Measurements from ENCODE around the gene ZNF775. TPM values are rescaled to one million over a fixed set of nuclear protein-coding genes. Genes with fewer than 3 reads are reported as not detected.

ZNF775 gene
- total and polyA plus RNA-seq, 2 of the 13 experiments (the other 11 are each of a cell fraction or from before 2014, with no cell fraction given): 3.1 to 3.2 TPM

GRCh38 chr7:150340024-150340749 lies 38.9 kb upstream of the ZNF775 start (continued):
- TF ChIP-seq, protein P1, sequence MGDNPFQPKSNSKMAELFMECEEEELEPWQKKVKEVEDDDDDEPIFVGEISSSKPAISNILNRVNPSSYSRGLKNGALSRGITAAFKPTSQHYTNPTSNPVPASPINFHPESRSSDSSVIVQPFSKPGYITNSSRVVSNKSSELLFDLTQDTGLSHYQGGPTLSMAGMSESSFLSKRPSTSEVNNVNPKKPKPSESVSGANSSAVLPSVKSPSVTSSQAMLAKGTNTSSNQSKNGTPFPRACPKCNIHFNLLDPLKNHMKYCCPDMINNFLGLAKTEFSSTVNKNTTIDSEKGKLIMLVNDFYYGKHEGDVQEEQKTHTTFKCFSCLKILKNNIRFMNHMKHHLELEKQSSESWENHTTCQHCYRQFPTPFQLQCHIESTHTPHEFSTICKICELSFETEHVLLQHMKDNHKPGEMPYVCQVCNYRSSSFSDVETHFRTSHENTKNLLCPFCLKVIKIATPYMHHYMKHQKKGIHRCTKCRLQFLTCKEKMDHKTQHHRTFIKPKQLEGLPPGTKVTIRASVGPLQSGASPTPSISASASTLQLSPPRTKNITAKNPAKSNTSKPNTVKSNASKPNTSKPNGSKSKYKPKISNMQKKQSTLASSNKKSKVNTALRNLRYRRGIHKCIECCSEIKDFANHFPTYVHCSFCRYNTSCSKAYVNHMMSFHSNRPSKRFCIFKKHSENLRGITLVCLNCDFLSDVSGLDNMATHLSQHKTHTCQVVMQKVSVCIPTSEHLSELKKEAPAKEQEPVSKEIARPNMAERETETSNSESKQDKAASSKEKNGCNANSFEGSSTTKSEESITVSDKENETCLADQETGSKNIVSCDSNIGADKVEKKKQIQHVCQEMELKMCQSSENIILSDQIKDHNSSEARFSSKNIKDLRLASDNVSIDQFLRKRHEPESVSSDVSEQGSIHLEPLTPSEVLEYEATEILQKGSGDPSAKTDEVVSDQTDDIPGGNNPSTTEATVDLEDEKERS (CRISPR knock-in tag; IDR thresholded peaks at IDR 0.05): no peak
- no peak for TF ChIP-seq ZNF724P (CRISPR knock-in tag; IDR thresholded peaks at IDR 0.05; ENCODE audit: borderline replicate concordance)
- TF ChIP-seq, protein P2, sequence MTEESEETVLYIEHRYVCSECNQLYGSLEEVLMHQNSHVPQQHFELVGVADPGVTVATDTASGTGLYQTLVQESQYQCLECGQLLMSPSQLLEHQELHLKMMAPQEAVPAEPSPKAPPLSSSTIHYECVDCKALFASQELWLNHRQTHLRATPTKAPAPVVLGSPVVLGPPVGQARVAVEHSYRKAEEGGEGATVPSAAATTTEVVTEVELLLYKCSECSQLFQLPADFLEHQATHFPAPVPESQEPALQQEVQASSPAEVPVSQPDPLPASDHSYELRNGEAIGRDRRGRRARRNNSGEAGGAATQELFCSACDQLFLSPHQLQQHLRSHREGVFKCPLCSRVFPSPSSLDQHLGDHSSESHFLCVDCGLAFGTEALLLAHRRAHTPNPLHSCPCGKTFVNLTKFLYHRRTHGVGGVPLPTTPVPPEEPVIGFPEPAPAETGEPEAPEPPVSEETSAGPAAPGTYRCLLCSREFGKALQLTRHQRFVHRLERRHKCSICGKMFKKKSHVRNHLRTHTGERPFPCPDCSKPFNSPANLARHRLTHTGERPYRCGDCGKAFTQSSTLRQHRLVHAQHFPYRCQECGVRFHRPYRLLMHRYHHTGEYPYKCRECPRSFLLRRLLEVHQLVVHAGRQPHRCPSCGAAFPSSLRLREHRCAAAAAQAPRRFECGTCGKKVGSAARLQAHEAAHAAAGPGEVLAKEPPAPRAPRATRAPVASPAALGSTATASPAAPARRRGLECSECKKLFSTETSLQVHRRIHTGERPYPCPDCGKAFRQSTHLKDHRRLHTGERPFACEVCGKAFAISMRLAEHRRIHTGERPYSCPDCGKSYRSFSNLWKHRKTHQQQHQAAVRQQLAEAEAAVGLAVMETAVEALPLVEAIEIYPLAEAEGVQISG (CRISPR knock-in tag; IDR thresholded peaks at IDR 0.05): peak; percentile 12; the same call in 1 of the 2 replicates
- TF ChIP-seq ZNF224 (CRISPR knock-in tag; IDR thresholded peaks at IDR 0.05): no peak
- no peak for TF ChIP-seq ISX (CRISPR knock-in tag; conservative IDR thresholded peaks at IDR 0.05)
- peak; percentile 39; the same call in 1 of the 2 replicates for TF ChIP-seq ZNF772 (CRISPR knock-in tag; IDR thresholded peaks at IDR 0.05)
- no peak for TF ChIP-seq ASH2L (IDR thresholded peaks at IDR 0.05; ENCODE audit: insufficient read length, low read depth, low read length)
- TF ChIP-seq ZBTB3 (CRISPR knock-in tag; IDR thresholded peaks at IDR 0.05; ENCODE audit: borderline replicate concordance, low read depth): no peak
- TF ChIP-seq ZMYM4 (CRISPR knock-in tag; IDR thresholded peaks at IDR 0.05): 0 out of 2 replicates have a peak, but pooled peaks have one; percentile 5
- TF ChIP-seq ZNF329 (CRISPR knock-in tag; IDR thresholded peaks at IDR 0.05; ENCODE audit: low read depth): no peak
- TF ChIP-seq BRD4 (CRISPR knock-in tag; IDR thresholded peaks at IDR 0.05): peak; percentile 49; the same call in 1 of the 2 replicates
- TF ChIP-seq HDAC2 (CRISPR knock-in tag; IDR thresholded peaks at IDR 0.05): peak; percentile 38; the same call in 1 of the 2 replicates
- peak; percentile 16; the same call in 1 of the 2 replicates for TF ChIP-seq ZBTB7A (CRISPR knock-in tag; IDR thresholded peaks at IDR 0.05)
- TF ChIP-seq NR2F1 (CRISPR knock-in tag; IDR thresholded peaks at IDR 0.05): no peak
- no peak for TF ChIP-seq NCOA2 (CRISPR knock-in tag; IDR thresholded peaks at IDR 0.05)
- 0 out of 2 replicates have a peak, but pooled peaks have one; percentile 22 for TF ChIP-seq RNF2 (conservative IDR thresholded peaks at IDR 0.05; ENCODE audit: low read depth)
- no peak for TF ChIP-seq ZNF230 (CRISPR knock-in tag; IDR thresholded peaks at IDR 0.05)
- TF ChIP-seq ZNF225 (CRISPR knock-in tag; IDR thresholded peaks at IDR 0.05): peak; percentile 36; the same call in 1 of the 2 replicates
- TF ChIP-seq KDM5B (CRISPR knock-in tag; IDR thresholded peaks at IDR 0.05; ENCODE audit: borderline replicate concordance): peak; percentile 63; the same call in 1 of the 2 replicates
- TF ChIP-seq, protein P3, sequence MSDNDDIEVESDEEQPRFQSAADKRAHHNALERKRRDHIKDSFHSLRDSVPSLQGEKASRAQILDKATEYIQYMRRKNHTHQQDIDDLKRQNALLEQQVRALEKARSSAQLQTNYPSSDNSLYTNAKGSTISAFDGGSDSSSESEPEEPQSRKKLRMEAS (IDR thresholded peaks at IDR 0.05): peak; percentile 63
- peak; percentile 56; the same call in 1 of the 2 replicates for TF ChIP-seq NFKB2 (CRISPR knock-in tag; IDR thresholded peaks at IDR 0.05; ENCODE audit: borderline replicate concordance)
- TF ChIP-seq KLF13 (CRISPR knock-in tag; IDR thresholded peaks at IDR 0.05): 0 out of 2 replicates have a peak, but pooled peaks have one; percentile 36
- TF ChIP-seq ZEB1 (IDR thresholded peaks at IDR 0.05; ENCODE audit: insufficient replicate concordance, low read depth): no peak
